Gastroesophageal sphincter (tissue), 3 donors: ENCODE data around the gene TRIM65.

Experiments used
- CTCF ChIP-seq, 4 experiments: fragments of 200-600 bp in 2 of 4; fragments of 450-650 bp in 2 of 4; sonication (generic) in 1 of 4; IDR thresholded peaks; one replicate each; pipeline ENCODE4 v1.5.1; 2017 to 2019; ENCODE audit warnings: antibody characterized with exemption in 4 of 4, mild to moderate bottlenecking in 2 of 4, moderate library complexity in 2 of 4
- POLR2AphosphoS5 ChIP-seq: sonication (generic); formaldehyde crosslinking; IDR thresholded peaks from one replicate; pipeline ENCODE4 v1.6.1; 2017; ENCODE audit warnings: antibody characterized with exemption

GRCh38 chr17:75856062-75856756 lies 40.5 kb downstream of the TRIM65 start:
- TF ChIP-seq CTCF (IDR thresholded peaks at IDR 0.05): peak in 1 of 4 experiments; percentile 20
- no peak for TF ChIP-seq POLR2AphosphoS5
